ENCODE results near the gene MAN2B2.

The MAN2B2 gene

GRCh38 chr4:6574747-6575502 lies at the start of gene MAN2B2:
MAN2B2 (plus strand) TSS chr4:6575189; CDS start chr4:6575211, 22 bp downstream.
- DNase-seq = peak; percentile 68

GRCh38 chr4:6525474-6525873 lies 49.5 kb upstream of the MAN2B2 start:
- DNase-seq = no peak

GRCh38 chr4:6526156-6526555 lies 48.8 kb upstream of the MAN2B2 start:
- DNase-seq = no peak

GRCh38 chr4:6526671-6527091 lies 48.3 kb upstream of the MAN2B2 start:
- DNase-seq = no peak

GRCh38 chr4:6527259-6527658 lies 47.7 kb upstream of the MAN2B2 start:
- no peak for DNase-seq

- no peak for DNase-seq
These were observed 47.0 kb upstream of the MAN2B2 start for GRCh38 chr4:6527683-6528595.

GRCh38 chr4:6529021-6529420 lies 46.0 kb upstream of the MAN2B2 start:
- DNase-seq = no peak

- DNase-seq = no peak
These were observed 44.7 kb upstream of the MAN2B2 start for GRCh38 chr4:6530301-6530700.

GRCh38 chr4:6530964-6531363 lies 44.0 kb upstream of the MAN2B2 start:
- no peak for DNase-seq

GRCh38 chr4:6532102-6532501 lies 42.9 kb upstream of the MAN2B2 start:
- DNase-seq = no peak

GRCh38 chr4:6532658-6533057 lies 42.3 kb upstream of the MAN2B2 start:
- DNase-seq = no peak

GRCh38 chr4:6534050-6534449 lies 40.9 kb upstream of the MAN2B2 start:
- no peak for DNase-seq

GRCh38 chr4:6534618-6535328 lies 40.2 kb upstream of the MAN2B2 start:
- no peak for DNase-seq

GRCh38 chr4:6535329-6535692 lies 39.7 kb upstream of the MAN2B2 start:
- DNase-seq = no peak

- no peak for DNase-seq
These were observed 39.3 kb upstream of the MAN2B2 start for GRCh38 chr4:6535706-6536105.

GRCh38 chr4:6538111-6538510 lies 36.9 kb upstream of the MAN2B2 start:
- no peak for DNase-seq

- DNase-seq = peak; percentile 18
These were observed 36.4 kb upstream of the MAN2B2 start for GRCh38 chr4:6538575-6538974.

GRCh38 chr4:6539009-6539764 lies 35.8 kb upstream of the MAN2B2 start:
- no peak for DNase-seq

- DNase-seq = no peak
These were observed 34.1 kb upstream of the MAN2B2 start for GRCh38 chr4:6540879-6541278.

GRCh38 chr4:6541789-6542188 lies 33.2 kb upstream of the MAN2B2 start:
- no peak for DNase-seq

GRCh38 chr4:6542951-6543350 lies 32.0 kb upstream of the MAN2B2 start:
- no peak for DNase-seq

- DNase-seq = no peak
These were observed 28.9 kb upstream of the MAN2B2 start for GRCh38 chr4:6546091-6546490.

Data from NCI-H1092 (cell line).